ENCODE results near the gene LPCAT1.
"Not testable (repeated sequence)": the region's sequence is repeated elsewhere in the genome, so short reads cannot be mapped to it uniquely, and the experiment has no call there.

The LPCAT1 gene, protein sequence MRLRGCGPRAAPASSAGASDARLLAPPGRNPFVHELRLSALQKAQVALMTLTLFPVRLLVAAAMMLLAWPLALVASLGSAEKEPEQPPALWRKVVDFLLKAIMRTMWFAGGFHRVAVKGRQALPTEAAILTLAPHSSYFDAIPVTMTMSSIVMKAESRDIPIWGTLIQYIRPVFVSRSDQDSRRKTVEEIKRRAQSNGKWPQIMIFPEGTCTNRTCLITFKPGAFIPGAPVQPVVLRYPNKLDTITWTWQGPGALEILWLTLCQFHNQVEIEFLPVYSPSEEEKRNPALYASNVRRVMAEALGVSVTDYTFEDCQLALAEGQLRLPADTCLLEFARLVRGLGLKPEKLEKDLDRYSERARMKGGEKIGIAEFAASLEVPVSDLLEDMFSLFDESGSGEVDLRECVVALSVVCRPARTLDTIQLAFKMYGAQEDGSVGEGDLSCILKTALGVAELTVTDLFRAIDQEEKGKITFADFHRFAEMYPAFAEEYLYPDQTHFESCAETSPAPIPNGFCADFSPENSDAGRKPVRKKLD

GRCh38 chr5:1523793-1524480 lies at the start of gene LPCAT1:
Gene LPCAT1 (minus strand): TSS chr5:1523960. CDS start chr5:1523844, 116 bp downstream.
- TF ChIP-seq, protein P1, sequence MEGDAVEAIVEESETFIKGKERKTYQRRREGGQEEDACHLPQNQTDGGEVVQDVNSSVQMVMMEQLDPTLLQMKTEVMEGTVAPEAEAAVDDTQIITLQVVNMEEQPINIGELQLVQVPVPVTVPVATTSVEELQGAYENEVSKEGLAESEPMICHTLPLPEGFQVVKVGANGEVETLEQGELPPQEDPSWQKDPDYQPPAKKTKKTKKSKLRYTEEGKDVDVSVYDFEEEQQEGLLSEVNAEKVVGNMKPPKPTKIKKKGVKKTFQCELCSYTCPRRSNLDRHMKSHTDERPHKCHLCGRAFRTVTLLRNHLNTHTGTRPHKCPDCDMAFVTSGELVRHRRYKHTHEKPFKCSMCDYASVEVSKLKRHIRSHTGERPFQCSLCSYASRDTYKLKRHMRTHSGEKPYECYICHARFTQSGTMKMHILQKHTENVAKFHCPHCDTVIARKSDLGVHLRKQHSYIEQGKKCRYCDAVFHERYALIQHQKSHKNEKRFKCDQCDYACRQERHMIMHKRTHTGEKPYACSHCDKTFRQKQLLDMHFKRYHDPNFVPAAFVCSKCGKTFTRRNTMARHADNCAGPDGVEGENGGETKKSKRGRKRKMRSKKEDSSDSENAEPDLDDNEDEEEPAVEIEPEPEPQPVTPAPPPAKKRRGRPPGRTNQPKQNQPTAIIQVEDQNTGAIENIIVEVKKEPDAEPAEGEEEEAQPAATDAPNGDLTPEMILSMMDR (conservative IDR thresholded peaks at IDR 0.05; ENCODE audit: low read length), result no peak
- peak; percentile 70 for DNase-seq (ENCODE audit: low read depth)
- peak within 1 kb of the TSS; percentile 72 for H3K4me3 ChIP-seq (ENCODE audit: low read length)

- not testable (repeated sequence) for H3K4me3 ChIP-seq (ENCODE audit: low read length); DNase-seq (ENCODE audit: low read depth)
Measured at GRCh38 chr5:1571875-1572274, 48.1 kb upstream of the LPCAT1 start.

DNA sequence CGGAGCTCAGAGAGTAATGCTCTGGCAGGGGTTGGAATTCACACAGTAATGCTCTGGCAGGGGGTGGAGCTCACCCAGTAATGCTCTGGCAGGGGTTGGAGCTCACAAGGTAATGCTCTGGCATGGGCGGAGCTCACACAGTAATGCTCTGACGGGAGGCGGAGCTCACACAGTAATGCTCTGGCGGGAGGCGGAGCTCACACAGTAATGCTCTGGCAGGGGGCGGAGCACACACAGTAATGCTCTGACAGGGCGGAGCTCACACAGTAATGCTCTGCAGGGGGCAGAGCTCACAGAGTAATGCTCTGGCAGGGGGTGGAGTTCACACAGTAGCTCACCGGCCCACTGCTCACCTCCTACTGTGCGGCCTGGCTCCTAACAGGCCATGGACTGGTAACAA lies 47.2 kb upstream of the LPCAT1 start:
- TF ChIP-seq, protein P1 (conservative IDR thresholded peaks at IDR 0.05; ENCODE audit: low read length), result no peak
- no peak overlapping the region for H3K4me3 ChIP-seq (ENCODE audit: low read length)
- DNase-seq (ENCODE audit: low read depth), result no peak

DNA sequence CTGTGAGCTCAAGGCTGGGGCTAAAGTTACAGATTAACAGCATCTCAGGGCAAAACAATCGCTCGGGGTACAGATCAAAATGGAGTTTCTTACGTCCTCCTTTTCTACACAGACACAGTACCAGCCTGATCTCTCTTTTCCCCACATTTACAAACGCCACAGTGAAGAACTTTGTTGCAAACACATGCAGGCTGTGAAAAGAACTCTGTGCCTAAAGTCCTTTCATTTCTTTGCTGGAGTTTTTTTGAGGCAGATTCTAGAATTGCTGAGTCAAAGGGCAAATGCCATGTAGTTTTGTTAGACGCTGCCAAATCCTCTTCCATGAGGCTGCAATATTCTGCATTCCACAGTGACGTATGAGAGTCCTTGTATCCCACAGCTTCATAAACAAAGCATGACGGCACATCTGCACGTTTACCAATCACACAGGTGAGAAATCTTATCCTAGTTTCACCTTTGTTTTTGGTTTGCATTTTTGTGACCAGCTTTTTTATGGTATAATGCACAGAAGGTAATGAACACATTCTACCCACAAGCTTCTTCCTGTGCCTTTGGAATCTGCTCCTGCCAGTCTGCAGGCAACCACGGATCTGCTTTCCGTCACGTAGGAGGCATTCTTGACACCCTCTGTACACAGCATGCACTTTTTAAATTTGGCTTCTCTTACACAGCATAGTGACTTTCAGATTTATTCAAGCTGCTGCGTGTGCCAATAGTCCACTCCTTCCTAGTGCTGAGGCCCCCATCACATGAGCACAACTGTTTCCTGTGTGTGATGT lies 44.6 kb upstream of the LPCAT1 start:
- DNase-seq (ENCODE audit: low read depth), result peak; percentile 92
- no peak overlapping the region; the same call in 1 of the 2 replicates for H3K4me3 ChIP-seq (ENCODE audit: low read length)
- TF ChIP-seq, protein P1 (conservative IDR thresholded peaks at IDR 0.05; ENCODE audit: low read length), result no peak

DNA sequence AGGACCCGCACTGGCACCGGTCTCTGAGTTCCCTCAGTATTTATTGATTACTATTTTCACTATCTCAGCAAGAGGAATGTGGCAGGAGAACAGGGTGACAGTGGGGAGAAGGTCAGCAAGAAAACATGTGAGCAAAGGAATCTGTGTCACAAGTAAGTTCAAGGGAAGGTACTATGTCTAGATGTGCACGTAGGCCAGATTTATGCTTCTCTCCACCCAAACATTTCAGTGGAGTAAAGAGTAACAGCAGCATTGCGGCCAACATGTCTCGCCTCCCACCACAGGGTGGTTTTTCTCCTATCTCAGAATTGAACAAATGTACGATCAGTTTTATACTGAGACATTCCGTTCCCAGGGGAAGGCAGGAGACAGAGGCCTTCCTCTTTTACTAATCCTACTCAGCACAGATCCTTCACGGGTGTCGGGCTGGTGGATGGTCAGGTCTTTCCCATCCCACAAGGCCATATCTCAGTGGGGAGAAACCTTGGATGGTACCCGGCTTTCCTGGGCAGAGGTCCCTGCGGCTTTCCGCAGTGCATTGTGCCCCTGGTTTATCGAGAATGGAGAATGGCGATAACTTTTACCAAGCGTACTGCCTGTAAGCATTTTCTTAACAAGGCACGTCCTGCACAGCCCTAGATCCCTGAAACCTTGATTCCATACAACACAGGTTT lies 43.9 kb upstream of the LPCAT1 start:
- H3K4me3 ChIP-seq (ENCODE audit: low read length); DNase-seq (ENCODE audit: low read depth): not testable (repeated sequence)

- no peak for DNase-seq (ENCODE audit: low read depth)
- H3K4me3 ChIP-seq (ENCODE audit: low read length), result no peak overlapping the region
- TF ChIP-seq, protein P1 (conservative IDR thresholded peaks at IDR 0.05; ENCODE audit: low read length), result no peak
Measured at GRCh38 chr5:1565737-1566734, 42.3 kb upstream of the LPCAT1 start.
